GM19438 (cell line): ENCODE data around the gene SFPQ.
"Not testable (repeated sequence)": the region's sequence is repeated elsewhere in the genome, so short reads cannot be mapped to it uniquely, and the experiment has no call there.

ENCODE experiments used
- ATAC-seq: cut with Tn5 transposase; IDR thresholded peaks from one replicate; pipeline ENCODE4 v1.9.1; 2021; ENCODE audit warnings: low read depth; ENCODE audit not compliant: unreplicated experiment

SFPQ gene

DNA sequence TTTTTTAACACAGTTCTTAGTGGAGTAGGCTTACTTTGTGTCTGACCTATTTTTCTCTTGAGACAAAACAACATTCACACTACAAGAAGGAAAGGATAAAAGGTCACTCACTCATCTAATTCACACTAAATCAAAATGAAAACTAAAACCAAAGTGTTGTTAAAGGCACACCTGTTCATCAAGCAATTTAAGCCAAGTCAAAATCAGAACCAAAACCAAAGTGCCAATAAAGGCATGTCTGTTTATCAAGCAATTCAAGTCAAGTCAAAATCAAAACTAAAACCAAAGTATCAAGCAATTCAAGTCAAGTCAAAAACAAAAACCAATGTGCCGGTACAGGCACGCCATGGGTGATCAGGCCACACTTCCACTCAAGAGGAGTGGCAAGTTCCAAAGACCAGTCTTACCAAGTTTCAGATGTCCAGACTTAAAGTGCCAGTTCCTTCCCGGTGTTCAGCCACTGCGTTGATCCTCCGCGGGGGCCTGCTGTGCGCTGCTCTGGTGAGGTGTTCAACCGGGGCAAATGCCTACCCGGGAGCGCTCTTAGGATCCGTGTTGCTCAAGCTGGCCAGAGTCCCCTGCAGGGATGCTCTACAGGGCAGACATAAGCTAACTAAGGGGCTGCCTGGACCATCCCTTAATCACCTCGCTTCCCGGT is 46.9 kb downstream of the SFPQ start:
- not testable (repeated sequence) for ATAC-seq

DNA sequence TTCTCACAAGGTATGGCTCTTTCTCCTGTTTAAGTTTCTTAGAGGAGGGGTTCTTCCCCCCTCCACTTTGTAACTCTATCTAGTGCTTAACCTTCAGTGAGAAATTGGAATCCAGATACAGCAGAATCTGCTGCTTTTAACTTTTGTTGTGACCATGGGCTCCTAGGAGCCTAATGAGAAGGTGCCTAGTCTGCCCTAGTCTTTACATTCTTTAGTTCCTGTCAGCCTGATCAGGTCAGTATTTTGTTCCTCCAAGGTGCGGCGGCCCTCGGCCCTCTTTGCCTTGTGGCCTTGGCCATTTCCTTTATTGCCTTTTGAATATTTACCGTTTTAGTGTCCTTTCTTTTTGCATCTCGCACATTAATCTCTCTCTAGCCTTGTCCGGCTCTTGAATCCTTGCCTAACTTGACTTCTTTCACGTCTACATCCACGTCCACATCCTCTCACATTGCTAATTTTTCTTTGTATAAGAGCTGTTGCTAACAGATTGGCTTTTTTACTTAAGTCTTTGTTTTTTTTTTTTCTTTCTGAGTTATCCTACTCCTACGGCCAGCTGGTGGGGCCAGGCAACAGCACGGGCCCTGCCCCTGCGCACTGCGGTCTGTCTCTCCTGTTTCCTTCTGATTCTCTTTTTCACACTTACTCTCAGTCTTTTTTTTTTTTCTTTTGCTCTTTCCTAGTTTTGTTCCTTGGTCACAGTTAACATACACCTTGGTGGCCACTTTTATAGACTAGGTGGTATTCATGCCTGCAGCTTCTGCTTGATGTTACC is 49.0 kb downstream of the SFPQ start:
- ATAC-seq, result no peak

DNA sequence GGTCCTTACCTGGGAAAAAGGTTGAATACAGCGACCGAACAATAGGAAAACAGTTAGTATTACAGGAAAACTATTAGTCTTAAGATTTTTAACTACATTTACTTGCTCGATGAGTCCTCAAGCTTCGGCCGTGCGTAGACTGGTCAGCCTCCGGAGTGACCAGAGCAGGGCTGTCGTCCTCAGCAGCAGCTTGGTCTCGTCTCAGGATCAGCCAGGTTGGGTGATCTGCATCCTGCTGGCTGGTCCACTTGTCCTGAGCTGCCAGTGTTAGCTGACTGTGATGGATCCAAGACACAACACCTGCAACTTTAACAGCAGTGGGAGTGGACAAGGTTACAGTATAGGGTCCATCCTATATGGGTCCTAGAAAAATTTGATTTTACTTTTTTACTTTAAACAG is 50.2 kb downstream of the SFPQ start:
- not testable (repeated sequence) for ATAC-seq

DNA sequence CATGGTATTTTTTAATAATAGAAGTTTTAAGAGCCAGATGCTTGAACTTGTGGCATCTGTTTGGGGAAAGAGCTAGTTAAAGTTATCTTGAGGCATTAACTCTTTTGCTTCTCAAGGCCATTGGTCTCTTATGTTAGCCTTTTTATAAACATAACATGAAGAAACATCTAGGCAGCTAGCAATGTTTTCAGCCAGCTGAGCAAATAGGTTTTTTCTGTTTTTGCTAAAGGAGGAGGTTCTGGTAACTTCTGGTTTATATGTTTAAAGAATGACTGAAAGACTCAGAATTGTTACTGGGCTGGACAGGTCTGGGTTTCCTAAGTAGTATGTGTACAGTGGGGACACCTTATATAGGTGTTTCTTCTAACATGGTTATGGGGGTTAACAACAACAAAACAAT is 50.7 kb downstream of the SFPQ start:
- not testable (repeated sequence) for ATAC-seq

DNA sequence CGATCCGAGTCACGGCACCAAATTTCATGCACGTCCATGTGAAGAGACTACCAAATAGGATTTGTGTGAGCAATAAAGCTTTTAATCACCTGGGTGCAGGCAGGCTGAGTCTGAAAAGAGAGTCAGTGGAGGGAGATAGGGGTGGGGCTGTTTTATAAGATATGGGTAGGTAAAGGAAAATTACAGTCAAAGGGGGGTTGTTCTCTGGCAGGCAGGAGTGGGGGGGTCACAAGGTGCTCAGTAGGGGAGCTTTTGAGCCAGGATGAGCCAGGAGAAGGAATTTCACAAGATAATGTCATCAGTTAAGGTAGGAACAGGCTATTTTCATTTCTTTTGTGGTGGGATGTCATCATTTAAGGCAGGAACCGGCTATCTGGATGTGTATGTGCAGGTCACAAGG is 55.4 kb downstream of the SFPQ start:
- not testable (repeated sequence) for ATAC-seq

DNA sequence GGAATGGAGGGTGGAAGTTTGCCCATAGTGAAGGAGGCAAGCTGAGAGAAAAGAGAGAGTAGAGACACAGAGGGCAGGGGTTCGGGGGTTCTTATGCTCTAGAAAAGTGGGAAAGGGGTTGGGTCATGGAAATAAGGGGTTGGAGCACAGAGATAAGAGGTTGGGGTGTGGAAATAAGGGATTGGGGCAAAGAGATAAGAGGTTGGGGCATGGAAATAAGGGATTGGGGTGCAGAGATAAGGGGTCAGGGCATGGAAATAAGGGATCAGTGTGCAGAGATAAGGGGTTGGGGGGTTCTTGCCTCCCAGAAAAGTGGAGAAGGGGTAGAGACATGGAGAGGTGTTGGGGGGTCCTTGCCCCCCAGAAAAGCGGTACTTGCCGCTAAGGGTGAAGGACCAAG is 56.2 kb downstream of the SFPQ start:
- ATAC-seq, result no peak
